HG03457 (cell line): Measurements from ENCODE around the gene HMGCS1.
"Not testable (repeated sequence)": the region's sequence is repeated elsewhere in the genome, so short reads cannot be mapped to it uniquely, and the experiment has no call there.

ENCODE experiments used
- ATAC-seq: cut with Tn5 transposase; IDR thresholded peaks from one replicate; pipeline ENCODE4 v1.9.1; 2021; ENCODE audit warnings: moderate number of reproducible peaks; ENCODE audit not compliant: unreplicated experiment

The HMGCS1 gene

GRCh38 chr5:43279548-43280274 lies 33.5 kb downstream of the HMGCS1 start:
- no peak for ATAC-seq

- ATAC-seq: no peak
Observed at GRCh38 chr5:43275391-43275790, 37.8 kb downstream of the HMGCS1 start.

- ATAC-seq: no peak
Observed at GRCh38 chr5:43274435-43275114, 38.6 kb downstream of the HMGCS1 start.

- ATAC-seq: no peak
Observed at GRCh38 chr5:43273552-43273951, 39.7 kb downstream of the HMGCS1 start.

DNA sequence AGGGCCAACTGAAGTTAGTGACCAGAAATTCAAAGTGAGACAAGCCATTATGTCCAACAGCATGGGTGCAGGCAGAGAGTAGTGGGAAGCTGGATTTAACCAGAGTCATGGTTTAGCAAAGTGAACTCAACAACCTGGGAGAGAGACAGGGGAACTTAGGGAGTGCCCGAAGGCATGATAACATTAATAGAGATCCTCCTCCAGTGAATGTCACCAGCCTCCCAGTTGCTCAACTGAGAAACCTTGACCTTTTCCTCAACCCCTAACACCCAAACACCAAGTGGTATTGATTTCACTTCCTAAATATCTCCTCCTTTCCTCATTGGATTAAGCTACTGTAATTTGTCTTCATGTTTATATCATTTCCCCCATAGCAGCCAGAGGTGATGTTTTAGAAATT lies 42.6 kb downstream of the HMGCS1 start:
- ATAC-seq: no peak

DNA sequence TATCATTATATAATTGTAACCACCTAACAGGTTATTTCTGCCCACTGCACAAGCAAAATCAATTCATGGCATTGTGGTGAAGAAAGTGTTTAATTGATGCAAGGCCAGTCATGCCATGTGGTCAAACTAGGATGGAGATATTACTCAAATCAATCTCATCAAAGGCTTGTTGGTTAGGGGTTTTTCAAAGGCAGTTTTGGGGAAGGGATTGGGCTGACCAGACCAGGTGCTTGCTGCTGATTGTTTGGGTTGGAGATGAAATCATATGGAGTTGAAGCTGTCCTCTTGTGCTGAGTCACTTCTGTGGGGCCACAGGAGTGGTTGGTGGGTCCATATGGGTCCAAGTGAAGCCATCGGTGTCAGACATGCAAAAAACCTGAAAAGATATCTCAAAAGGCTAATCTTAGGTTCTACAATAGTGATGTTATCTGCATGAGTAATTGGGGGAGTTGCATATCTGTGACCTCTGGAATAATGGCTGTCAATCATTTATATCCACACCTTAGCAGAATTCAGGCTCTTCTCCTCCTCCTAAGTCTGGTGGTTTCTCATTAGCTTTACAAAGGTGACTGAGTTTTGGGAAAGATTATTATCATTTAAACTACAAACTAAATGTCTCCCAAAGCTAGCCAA lies 44.9 kb downstream of the HMGCS1 start:
- ATAC-seq: peak; percentile 94

DNA sequence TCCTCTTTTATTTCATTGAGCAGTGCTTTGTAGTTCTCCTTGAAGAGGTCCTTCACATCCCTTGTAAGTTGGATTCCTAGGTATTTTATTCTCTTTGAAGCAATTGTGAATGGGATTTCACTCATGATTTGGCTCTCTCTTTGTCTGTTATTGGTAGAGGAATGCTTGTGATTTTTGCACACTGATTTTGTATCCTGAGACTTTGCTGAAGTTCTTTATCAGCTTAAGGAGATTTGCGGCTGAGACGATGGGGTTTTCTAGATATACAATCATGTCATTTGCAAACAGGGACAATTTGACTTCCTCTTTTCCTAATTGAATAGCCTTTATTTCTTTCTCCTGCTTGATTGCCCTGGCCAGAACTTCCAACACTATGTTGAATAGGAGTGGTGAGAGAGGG lies 50.9 kb downstream of the HMGCS1 start:
- not testable (repeated sequence) for ATAC-seq

- ATAC-seq: no peak
Observed at GRCh38 chr5:43258116-43258515, 55.1 kb downstream of the HMGCS1 start.

- no peak for ATAC-seq
Observed at GRCh38 chr5:43256261-43256966, 56.8 kb downstream of the HMGCS1 start.

- ATAC-seq: peak; percentile 70
Observed at GRCh38 chr5:43255704-43256103, 57.5 kb downstream of the HMGCS1 start.

GRCh38 chr5:43251754-43252153 lies 61.5 kb downstream of the HMGCS1 start:
- ATAC-seq: no peak

DNA sequence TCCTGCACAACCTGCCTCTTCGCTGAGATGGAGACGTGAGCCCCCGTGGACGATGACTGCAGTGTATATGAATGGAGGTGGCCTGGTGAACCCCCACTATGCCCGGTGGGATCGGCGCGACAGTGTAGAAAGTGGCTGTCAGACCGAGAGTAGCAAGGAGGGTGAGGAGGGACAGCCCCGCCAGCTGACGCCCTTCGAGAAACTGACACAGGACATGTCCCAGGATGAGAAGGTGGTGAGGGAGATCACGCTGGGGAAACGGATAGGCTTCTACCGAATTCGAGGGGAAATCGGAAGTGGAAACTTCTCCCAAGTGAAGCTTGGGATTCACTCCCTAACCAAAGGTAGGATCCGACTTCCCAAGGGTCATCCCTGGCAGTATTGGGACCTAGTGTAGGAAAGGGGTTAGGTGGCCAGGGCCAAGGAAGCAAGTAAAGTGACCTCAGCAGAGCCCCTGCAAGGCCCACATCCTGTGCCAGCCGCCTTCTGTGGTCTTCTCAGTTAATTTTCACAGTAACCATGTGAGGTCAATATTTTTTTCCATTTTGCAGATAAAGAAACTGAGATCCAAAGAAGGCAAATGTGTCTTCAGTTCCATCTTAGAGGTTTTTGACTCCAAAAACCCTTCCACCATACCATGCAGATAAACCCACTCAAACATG lies 67.4 kb downstream of the HMGCS1 start:
- ATAC-seq: no peak

DNA sequence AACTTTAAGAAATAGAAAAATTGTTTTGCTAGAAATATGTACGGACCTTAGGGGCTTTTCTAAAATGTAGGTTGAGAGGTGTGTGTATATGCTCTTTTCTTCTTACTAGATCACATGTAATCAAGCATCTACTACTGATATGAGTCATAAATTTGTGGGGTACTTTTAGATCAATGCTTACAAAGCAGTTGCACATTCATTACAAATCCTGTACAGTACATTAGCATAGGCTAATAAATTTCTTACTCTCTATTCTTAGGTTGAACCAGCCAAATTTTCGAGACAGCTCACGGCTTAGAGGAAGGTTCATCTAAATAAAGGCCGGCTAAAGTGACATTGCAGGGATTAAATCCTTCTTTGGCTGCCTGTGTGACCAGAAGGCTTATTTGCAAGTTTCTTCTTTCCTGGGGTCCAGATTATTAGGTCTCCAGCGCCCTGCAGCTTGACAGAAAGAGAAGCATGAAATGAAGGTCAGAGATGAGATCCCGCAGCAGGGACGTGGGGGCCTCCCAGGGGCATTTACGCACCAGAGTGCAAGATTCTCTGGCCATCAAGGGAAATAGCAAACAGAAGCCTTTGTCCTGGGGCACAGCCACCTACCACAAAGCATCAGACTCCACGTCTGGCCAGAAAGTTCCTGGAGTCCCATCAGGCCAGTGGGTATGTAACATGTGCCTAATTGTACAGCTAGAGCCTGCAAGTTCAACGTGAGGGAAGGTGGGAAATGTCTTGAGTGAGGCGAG lies 68.2 kb downstream of the HMGCS1 start:
- peak; percentile 84 for ATAC-seq

DNA sequence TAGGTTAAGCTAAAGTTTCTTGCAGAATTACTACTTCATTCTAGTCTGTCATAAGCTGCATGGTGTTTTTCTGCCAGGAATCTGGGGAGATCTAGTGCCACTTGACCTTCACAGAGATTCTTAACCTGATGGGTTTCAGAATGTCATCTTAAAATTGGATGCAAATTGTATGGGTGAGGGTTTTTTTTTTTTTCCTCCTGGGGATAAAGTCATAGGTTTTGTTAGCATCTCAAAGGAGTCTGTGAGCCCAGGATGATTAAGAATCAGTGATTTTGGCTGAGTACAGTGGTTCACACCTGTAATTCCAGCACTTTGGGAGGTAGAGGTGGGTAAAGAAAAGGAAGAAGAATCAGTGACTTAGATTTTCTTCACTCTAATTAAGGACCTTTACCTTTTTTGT lies 69.9 kb downstream of the HMGCS1 start:
- ATAC-seq: no peak

DNA sequence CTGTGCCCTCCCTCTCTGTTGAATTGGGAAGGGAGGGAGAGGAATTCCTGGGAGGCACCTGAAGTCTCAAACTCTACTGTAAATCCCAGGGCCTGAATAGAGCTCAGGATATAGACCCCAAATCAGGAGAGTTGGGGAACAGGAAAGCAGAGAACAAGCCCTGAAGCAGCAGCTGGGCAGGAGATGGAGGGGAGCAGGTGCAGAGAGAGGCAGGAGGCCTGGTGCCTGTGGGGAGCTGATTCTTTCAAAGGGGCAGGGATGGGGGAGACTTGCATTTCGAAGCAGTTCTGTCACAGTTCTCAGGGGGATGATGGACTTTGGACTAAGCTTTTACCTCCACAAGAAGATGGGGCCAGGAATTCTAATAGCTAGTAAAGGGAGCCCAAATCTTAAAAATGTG lies 71.0 kb downstream of the HMGCS1 start:
- no peak for ATAC-seq
